ENCODE data around the gene COL23A1. TPM values are rescaled to one million over a fixed set of nuclear protein-coding genes. Genes with fewer than 3 reads are reported as not detected.

Gene COL23A1
- polyA plus RNA-seq, 3 donors: 0.11 to 0.21 TPM; not detected in 1

DNA sequence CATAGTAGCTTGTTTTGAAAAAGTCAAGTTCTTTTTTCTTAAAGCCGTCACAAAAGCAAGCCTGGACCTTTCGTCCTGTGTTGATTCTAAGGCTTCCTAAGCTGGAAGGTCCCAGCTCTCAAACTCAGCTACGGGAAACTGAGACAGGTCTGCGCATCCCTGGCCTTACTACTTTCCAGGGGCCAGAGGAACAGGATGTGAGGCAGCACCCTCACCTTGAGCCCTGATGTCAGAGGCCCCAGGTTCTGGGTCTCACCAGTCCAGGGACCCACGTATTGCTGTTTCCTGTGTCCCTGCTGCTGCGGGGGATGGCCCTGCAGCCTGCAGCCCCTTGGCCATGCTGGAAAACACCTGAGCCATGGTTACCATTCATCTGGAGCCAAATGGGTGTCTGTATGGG is 123.9 kb downstream of the COL23A1 start:
- 84% methylated on average over 6 of the region's 6 CpGs for WGBS (ENCODE audit: insufficient coverage)
- TF ChIP-seq, protein P1, sequence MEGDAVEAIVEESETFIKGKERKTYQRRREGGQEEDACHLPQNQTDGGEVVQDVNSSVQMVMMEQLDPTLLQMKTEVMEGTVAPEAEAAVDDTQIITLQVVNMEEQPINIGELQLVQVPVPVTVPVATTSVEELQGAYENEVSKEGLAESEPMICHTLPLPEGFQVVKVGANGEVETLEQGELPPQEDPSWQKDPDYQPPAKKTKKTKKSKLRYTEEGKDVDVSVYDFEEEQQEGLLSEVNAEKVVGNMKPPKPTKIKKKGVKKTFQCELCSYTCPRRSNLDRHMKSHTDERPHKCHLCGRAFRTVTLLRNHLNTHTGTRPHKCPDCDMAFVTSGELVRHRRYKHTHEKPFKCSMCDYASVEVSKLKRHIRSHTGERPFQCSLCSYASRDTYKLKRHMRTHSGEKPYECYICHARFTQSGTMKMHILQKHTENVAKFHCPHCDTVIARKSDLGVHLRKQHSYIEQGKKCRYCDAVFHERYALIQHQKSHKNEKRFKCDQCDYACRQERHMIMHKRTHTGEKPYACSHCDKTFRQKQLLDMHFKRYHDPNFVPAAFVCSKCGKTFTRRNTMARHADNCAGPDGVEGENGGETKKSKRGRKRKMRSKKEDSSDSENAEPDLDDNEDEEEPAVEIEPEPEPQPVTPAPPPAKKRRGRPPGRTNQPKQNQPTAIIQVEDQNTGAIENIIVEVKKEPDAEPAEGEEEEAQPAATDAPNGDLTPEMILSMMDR (IDR thresholded peaks at IDR 0.05): no peak
- Histone ChIP-seq H3K4me2 (replicated peaks; ENCODE audit: extremely low read depth, low read length, poor library complexity, severe bottlenecking) (no peak overlapping the region), H3K27me3 (ENCODE audit: control insufficient read depth in 2 of 2, insufficient read depth in 2 of 2, low read length in 2 of 2) (no peaks in the 10 kb centered on the region), H3K4me1 (ENCODE audit: control insufficient read depth in 1 of 2, insufficient read depth in 2 of 2, low read length in 2 of 2) (peaks cover 60 to 76% of the 10 kb centered on the region in 2 donors), H4K20me1 (ENCODE audit: insufficient read depth, low read length) (no peaks in the 10 kb centered on the region), H3K9me3 (replicated peaks in 1 of 2; ENCODE audit: control insufficient read depth in 1 of 2, insufficient read depth in 1 of 2, low read length in 2 of 2) (no peaks in the 10 kb centered on the region), H2AFZ (ENCODE audit: insufficient read depth, low read depth, low read length, poor library complexity, severe bottlenecking) (no peak overlapping the region), H3K9ac (ENCODE audit: insufficient read depth, low read length, poor library complexity, severe bottlenecking) (no peak overlapping the region), H3K36me3 (replicated peaks in 1 of 2; ENCODE audit: control insufficient read depth in 1 of 2, insufficient read depth in 2 of 2, low read length in 2 of 2) (no peaks in the 10 kb centered on the region), H3K79me2 (ENCODE audit: insufficient read depth, low read length) (peaks cover 28% of the 10 kb centered on the region), H3K4me3 (replicated peaks in 1 of 3; ENCODE audit: low read depth in 2 of 3, low read length in 3 of 3) (no peak overlapping the region), H3K27ac (ENCODE audit: low read depth in 1 of 2, low read length in 2 of 2) (peak overlapping the region in 1 of 2 donors; percentile 88)
- Mint-ChIP-seq H3K27ac (peak overlapping the region in 1 of 7 donors; percentile 97), H3K36me3 (no peaks in the 10 kb centered on the region), H3K4me1 (peaks cover 53% of the 10 kb centered on the region), H3K4me3 (no peak overlapping the region), H3K27me3 (ENCODE audit: low read depth in 3 of 3) (peaks cover 0 to 4% (median 0%) of the 10 kb centered on the region in 3 donors), H3K9me3 (peaks cover 0 to 2% (median 0%) of the 10 kb centered on the region in 7 donors)
- intact Hi-C loops (cut with micrococcal nuclease): no loop called here
- DNase-seq: no peak

DNA sequence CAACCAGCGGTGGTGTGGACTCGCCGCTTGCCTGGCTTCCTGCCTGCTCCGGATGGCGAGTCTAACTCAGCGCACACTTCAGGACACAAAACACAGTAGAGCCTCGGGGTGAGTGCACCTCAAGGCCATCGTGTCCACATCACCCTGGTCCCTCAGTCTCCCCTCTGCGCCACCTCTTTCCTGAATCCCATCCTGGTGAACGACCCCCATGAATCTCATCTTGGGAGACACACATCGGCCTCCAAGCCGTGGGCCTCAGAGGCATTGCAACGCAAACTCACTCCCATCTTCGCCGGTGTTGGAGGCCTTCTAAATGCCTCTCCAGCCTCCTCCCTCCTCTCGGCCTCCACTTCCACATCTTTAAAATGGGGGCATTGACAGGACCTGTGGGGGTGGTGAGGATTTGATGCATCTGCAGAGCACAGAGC is 124.3 kb downstream of the COL23A1 start:
- 89% methylated on average over 12 of the region's 16 CpGs for WGBS (ENCODE audit: insufficient coverage)
- Histone ChIP-seq H3K79me2 (ENCODE audit: insufficient read depth, low read length) (peaks cover 28% of the 10 kb centered on the region), H4K20me1 (ENCODE audit: insufficient read depth, low read length) (no peaks in the 10 kb centered on the region), H3K9me3 (replicated peaks in 1 of 2; ENCODE audit: control insufficient read depth in 1 of 2, insufficient read depth in 1 of 2, low read length in 2 of 2) (no peaks in the 10 kb centered on the region), H3K27me3 (ENCODE audit: control insufficient read depth in 2 of 2, insufficient read depth in 2 of 2, low read length in 2 of 2) (no peaks in the 10 kb centered on the region), H3K9ac (ENCODE audit: insufficient read depth, low read length, poor library complexity, severe bottlenecking) (no peak overlapping the region), H2AFZ (ENCODE audit: insufficient read depth, low read depth, low read length, poor library complexity, severe bottlenecking) (no peak overlapping the region), H3K4me3 (replicated peaks in 1 of 3; ENCODE audit: low read depth in 2 of 3, low read length in 3 of 3) (no peak overlapping the region), H3K36me3 (replicated peaks in 1 of 2; ENCODE audit: control insufficient read depth in 1 of 2, insufficient read depth in 2 of 2, low read length in 2 of 2) (no peaks in the 10 kb centered on the region), H3K4me2 (replicated peaks; ENCODE audit: extremely low read depth, low read length, poor library complexity, severe bottlenecking) (no peak overlapping the region), H3K27ac (ENCODE audit: low read depth in 1 of 2, low read length in 2 of 2) (no peak overlapping the region), H3K4me1 (ENCODE audit: control insufficient read depth in 1 of 2, insufficient read depth in 2 of 2, low read length in 2 of 2) (peaks cover 64 to 80% of the 10 kb centered on the region in 2 donors)
- TF ChIP-seq, protein P1 (IDR thresholded peaks at IDR 0.05): no peak
- H3K9me3 Mint-ChIP-seq: peaks cover 0 to 2% (median 0%) of the 10 kb centered on the region in 7 donors
- intact Hi-C loops (cut with micrococcal nuclease): no loop called here
- H3K4me1 Mint-ChIP-seq: peaks cover 58% of the 10 kb centered on the region
- no peak overlapping the region for H3K27ac Mint-ChIP-seq
- no peaks in the 10 kb centered on the region for H3K36me3 Mint-ChIP-seq
- H3K27me3 Mint-ChIP-seq (ENCODE audit: low read depth in 3 of 3): peaks cover 0 to 4% (median 0%) of the 10 kb centered on the region in 3 donors
- H3K4me3 Mint-ChIP-seq: no peak overlapping the region
- no peak for DNase-seq
